KMS-11 (cell line): ENCODE results near the gene BTN1A1.
"Not testable (repeated sequence)": the region's sequence is repeated elsewhere in the genome, so short reads cannot be mapped to it uniquely, and the experiment has no call there.

Source experiments
- H2AFZ ChIP-seq: fragments of 200-600 bp; sonication (generic); 2 replicates; pipeline ENCODE4 v1.6.1; 2016; ENCODE audit warnings: antibody characterized with exemption, mixed run types, low read depth
- H3K27ac ChIP-seq: fragments of 200-600 bp; sonication (generic); 2 replicates; pipeline ENCODE4 v1.6.1; 2016; ENCODE audit warnings: mild to moderate bottlenecking, mixed run types
- H3K27me3 ChIP-seq: fragments of 200-600 bp; sonication (generic); 2 replicates; pipeline ENCODE4 v1.6.1; 2017; ENCODE audit warnings: mild to moderate bottlenecking, low read depth, mixed run types, moderate library complexity; ENCODE audit not compliant: insufficient read depth
- H3K36me3 ChIP-seq: fragments of 200-600 bp; sonication (generic); 2 replicates; pipeline ENCODE4 v1.6.1; 2017; ENCODE audit warnings: mild to moderate bottlenecking, mixed run types; ENCODE audit not compliant: insufficient read depth
- H3K4me1 ChIP-seq: fragments of 200-600 bp; sonication (generic); 2 replicates; pipeline ENCODE4 v1.6.1; 2016; ENCODE audit warnings: mild to moderate bottlenecking, low read depth, mixed run types; ENCODE audit not compliant: poor library complexity, severe bottlenecking
- H3K4me2 ChIP-seq: fragments of 200-600 bp; sonication (generic); 2 replicates; pipeline ENCODE4 v1.7.0; 2016; ENCODE audit warnings: mild to moderate bottlenecking, mixed run types
- H3K4me3 ChIP-seq: fragments of 200-600 bp; sonication (generic); IDR thresholded peaks from 2 replicates; pipeline ENCODE4 v1.6.1; 2017; ENCODE audit warnings: low read depth, low read length, mixed read lengths; ENCODE audit not compliant: insufficient read depth
- H3K79me2 ChIP-seq: fragments of 200-600 bp; sonication (generic); 2 replicates; pipeline ENCODE4 v1.6.1; 2016; ENCODE audit warnings: low read depth, mixed run types; ENCODE audit not compliant: insufficient read depth
- H3K9ac ChIP-seq: fragments of 200-600 bp; sonication (generic); 2 replicates; pipeline ENCODE4 v1.6.1; 2016; ENCODE audit warnings: mild to moderate bottlenecking, mixed run types
- H4K20me1 ChIP-seq: fragments of 200-600 bp; sonication (generic); 2 replicates; pipeline ENCODE4 v1.6.1; 2016; ENCODE audit warnings: mild to moderate bottlenecking, mixed run types; ENCODE audit not compliant: insufficient read depth
- TF ChIP-seq, protein P1 (sequence below): fragments of 200-600 bp; sonication (generic); conservative IDR thresholded peaks from 2 replicates; pipeline ENCODE4 v1.6.1; 2017; ENCODE audit warnings: low read depth, mild to moderate bottlenecking, antibody characterized with exemption, low read length, moderate library complexity, mixed read lengths

BTN1A1 gene

GRCh38 chr6:26519359-26519758 lies 19.3 kb downstream of the BTN1A1 start:
- no peak overlapping the region for H3K4me2 ChIP-seq
- no peak overlapping the region for H3K9ac ChIP-seq
- H3K27me3 ChIP-seq = no peaks in the 10 kb centered on the region
- no peaks in the 10 kb centered on the region for H3K79me2 ChIP-seq
- no peaks in the 10 kb centered on the region for H4K20me1 ChIP-seq
- TF ChIP-seq, protein P1, sequence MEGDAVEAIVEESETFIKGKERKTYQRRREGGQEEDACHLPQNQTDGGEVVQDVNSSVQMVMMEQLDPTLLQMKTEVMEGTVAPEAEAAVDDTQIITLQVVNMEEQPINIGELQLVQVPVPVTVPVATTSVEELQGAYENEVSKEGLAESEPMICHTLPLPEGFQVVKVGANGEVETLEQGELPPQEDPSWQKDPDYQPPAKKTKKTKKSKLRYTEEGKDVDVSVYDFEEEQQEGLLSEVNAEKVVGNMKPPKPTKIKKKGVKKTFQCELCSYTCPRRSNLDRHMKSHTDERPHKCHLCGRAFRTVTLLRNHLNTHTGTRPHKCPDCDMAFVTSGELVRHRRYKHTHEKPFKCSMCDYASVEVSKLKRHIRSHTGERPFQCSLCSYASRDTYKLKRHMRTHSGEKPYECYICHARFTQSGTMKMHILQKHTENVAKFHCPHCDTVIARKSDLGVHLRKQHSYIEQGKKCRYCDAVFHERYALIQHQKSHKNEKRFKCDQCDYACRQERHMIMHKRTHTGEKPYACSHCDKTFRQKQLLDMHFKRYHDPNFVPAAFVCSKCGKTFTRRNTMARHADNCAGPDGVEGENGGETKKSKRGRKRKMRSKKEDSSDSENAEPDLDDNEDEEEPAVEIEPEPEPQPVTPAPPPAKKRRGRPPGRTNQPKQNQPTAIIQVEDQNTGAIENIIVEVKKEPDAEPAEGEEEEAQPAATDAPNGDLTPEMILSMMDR = no peak
- H3K4me1 ChIP-seq = peaks cover 7% of the 10 kb centered on the region
- H3K27ac ChIP-seq = no peak overlapping the region
- H3K36me3 ChIP-seq = no peaks in the 10 kb centered on the region
- H2AFZ ChIP-seq = no peak overlapping the region
- H3K4me3 ChIP-seq = no peak overlapping the region

- TF ChIP-seq, protein P1 = no peak
- Histone ChIP-seq H3K27me3 (no peaks in the 10 kb centered on the region), H3K79me2 (no peaks in the 10 kb centered on the region), H3K9ac (peak overlapping the region; percentile 69; the same call in 1 of the 2 replicates), H3K27ac (peak overlapping the region; percentile 83), H3K4me3 (no peak overlapping the region), H2AFZ (peak overlapping the region; percentile 92), H3K4me2 (peak overlapping the region; percentile 71; the same call in 1 of the 2 replicates), H4K20me1 (no peaks in the 10 kb centered on the region), H3K36me3 (no peaks in the 10 kb centered on the region), H3K4me1 (peaks cover 7% of the 10 kb centered on the region)
Observed at GRCh38 chr6:26520237-26520849, 20.2 kb downstream of the BTN1A1 start.

DNA sequence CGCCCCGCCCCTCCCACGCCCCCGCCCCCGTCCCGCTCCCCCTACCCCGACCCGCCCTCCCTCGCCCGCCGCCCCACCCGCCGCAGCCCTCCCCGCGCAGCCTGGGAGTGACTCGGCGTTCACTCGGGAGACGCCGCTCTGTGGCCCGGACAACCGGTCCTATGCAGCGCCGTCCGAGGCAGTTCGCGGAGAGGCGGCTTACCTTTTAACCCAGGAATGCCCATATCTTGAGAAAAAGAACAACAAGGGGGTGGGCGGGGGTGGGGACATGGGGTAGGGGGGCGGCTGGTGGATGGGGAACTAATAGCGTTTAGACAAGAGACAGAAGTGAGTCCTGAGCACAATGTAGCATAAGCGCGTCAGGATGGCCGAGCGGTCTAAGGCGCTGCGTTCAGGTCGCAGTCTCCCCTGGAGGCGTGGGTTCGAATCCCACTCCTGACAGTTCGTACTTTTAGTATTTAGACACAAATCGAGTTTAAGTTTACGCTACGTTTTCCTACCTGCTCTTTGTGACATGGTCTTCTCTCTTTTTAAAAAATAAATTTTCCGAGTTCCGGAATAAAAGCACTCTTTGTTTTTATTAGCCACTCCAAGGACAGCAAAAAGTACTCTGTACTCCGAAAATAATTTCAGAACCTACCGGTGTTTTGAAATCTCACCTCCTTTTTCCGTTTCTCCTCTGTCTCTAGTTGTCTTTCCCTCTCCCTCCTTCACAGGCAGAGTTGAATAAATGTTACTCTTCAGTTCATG lies 20.9 kb downstream of the BTN1A1 start:
- H3K9ac ChIP-seq = peak overlapping the region; percentile 92

DNA sequence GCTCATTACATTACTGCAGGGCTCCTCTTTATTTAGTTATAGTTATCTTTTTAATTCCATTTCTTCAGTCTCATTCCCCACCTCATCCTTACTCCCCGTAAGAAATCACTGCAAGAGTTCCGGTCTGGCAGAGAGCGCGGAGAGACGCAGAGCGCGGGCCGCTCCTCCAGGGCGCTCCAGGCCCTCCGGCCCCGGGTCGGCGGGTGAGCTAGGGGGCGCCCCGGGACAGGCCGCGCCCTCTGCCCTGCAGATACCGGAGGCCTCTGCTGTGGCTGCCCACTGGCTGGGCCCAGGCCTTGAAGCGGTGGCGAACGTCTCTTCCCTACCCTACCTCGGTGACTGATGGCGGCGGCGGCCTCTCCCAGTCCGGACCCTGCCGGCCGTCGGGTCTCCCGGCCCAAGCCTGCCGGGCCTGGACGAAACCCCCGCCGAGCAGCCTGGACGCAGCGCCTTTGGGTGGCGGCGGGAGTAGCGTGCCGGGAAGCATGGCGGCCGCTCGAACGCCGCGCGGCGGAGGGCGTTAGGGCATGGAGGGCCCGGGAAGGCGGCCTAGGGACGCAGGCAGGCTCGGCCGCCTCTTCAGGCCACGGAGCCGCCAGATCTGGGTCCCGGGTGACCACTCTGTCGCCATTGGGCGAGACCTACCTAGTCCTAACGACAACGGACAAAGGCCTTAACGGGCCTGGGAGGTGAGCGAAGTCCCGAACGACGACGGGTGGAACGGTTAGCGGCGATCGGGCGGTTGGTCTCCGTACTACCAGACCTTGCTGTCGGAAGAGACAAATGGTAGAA lies 21.7 kb downstream of the BTN1A1 start:
- Histone ChIP-seq H3K27ac (peak overlapping the region; percentile 97), H3K27me3 (no peaks in the 10 kb centered on the region), H3K4me3 (no peak overlapping the region), H3K4me1 (peaks cover 7% of the 10 kb centered on the region), H3K79me2 (no peaks in the 10 kb centered on the region), H2AFZ (peak overlapping the region; percentile 88), H3K4me2 (peak overlapping the region; percentile 73), H3K9ac (peak overlapping the region; percentile 92), H3K36me3 (no peaks in the 10 kb centered on the region), H4K20me1 (no peaks in the 10 kb centered on the region)
- TF ChIP-seq, protein P1 = peak; percentile 62

More for the DNA sequence above, 20.9 kb downstream of the BTN1A1 start:
- no peaks in the 10 kb centered on the region for H4K20me1 ChIP-seq
- peak overlapping the region; percentile 97 for H3K27ac ChIP-seq
- no peak overlapping the region for H3K4me3 ChIP-seq
- TF ChIP-seq, protein P1 = no peak
- H3K36me3 ChIP-seq = no peaks in the 10 kb centered on the region
- H3K27me3 ChIP-seq = no peaks in the 10 kb centered on the region
- H3K4me2 ChIP-seq = peak overlapping the region; percentile 73
- peak overlapping the region; percentile 88 for H2AFZ ChIP-seq
- no peaks in the 10 kb centered on the region for H3K79me2 ChIP-seq
- H3K4me1 ChIP-seq = peaks cover 7% of the 10 kb centered on the region

DNA sequence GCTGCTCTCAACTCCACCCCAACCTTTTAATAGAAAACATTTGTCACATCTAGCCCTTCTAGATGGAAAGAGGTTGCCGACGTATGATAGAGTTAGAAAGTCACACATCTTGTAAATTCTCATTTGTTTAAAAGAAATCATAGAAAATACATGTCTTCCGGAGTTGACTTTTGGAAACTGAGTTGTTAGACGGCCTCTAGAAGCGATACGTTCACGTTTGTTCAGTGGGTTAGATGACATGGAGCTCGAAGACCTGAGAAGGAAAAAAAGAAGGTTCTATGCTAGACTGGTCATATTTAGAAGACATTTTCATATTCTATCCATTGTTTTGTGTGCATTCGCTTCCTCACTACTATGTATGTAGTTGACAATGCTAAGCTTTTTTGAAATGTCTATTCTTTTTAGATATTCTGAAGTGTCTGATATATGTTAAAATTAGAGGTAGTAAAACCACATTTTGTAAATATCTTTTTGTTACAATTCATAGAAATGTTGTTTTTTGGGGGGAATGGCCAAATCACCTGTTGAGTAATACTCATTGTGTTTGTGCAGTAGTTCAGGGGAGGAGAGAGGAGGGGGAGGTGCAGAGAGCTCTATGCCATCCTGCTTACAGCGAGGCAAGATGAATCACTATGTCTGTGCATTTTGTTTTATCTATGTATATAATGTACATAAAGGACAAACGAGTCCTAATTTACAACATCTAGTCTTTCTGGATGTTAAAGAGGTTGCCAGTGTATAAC lies 22.6 kb downstream of the BTN1A1 start:
- Histone ChIP-seq H3K9ac (peak overlapping the region; percentile 92; the same call in 1 of the 2 replicates), H2AFZ (peak overlapping the region; percentile 88; the same call in 1 of the 2 replicates), H3K27ac (peak overlapping the region; percentile 97; the same call in 1 of the 2 replicates), H3K4me2 (0 out of 2 replicates have a peak overlapping the region, but pooled peaks have one; percentile 2)
- H4K20me1 ChIP-seq, H3K4me3 ChIP-seq, H3K36me3 ChIP-seq, H3K27me3 ChIP-seq, H3K79me2 ChIP-seq, H3K4me1 ChIP-seq: not testable (repeated sequence)

DNA sequence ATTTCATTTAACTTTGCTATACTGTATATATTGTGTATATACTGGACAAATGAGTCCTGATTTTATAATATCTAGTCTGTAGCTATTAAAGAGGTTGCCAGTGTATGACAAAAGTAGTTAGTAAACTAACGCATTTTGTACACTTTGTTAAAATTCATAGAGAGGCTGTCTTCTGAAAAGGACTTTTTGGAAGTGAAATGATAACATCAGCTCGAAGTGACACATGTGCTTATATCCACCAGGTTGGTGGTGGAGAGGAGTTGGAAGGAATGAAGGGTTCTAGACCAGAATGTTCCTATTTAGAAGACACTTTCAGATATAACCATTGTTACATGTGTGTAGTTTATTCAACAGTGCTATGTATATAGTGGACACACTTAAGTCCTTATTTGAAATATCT lies 24.2 kb downstream of the BTN1A1 start:
- H3K79me2 ChIP-seq, H3K27ac ChIP-seq, H3K4me1 ChIP-seq, H3K27me3 ChIP-seq, H3K36me3 ChIP-seq, H2AFZ ChIP-seq, H3K4me3 ChIP-seq, H3K9ac ChIP-seq, H3K4me2 ChIP-seq, H4K20me1 ChIP-seq: not testable (repeated sequence)
